Muscle layer of colon (tissue), 2 donors: ENCODE results near the gene ATP23.

Experiments used
- H3K27ac ChIP-seq: one replicate; pipeline ENCODE4 v1.7.0; 2013; ENCODE audit warnings: low read depth, mild to moderate bottlenecking, low read length, moderate library complexity
- H3K27me3 ChIP-seq, 2 donors: one replicate each; pipeline ENCODE4 v1.7.0; 2013; ENCODE audit warnings: low read length in 2 of 2, mild to moderate bottlenecking in 2 of 2; ENCODE audit not compliant: insufficient read depth in 2 of 2, control insufficient read depth in 1 of 2
- H3K36me3 ChIP-seq: one replicate; pipeline ENCODE4 v1.7.0; 2013; ENCODE audit warnings: mild to moderate bottlenecking, low read length; ENCODE audit not compliant: insufficient read depth
- H3K4me1 ChIP-seq: one replicate; pipeline ENCODE4 v1.7.0; 2013; ENCODE audit warnings: mild to moderate bottlenecking, low read length; ENCODE audit not compliant: insufficient read depth
- H3K4me3 ChIP-seq, 2 donors: one replicate each; pipeline ENCODE4 v1.7.0; 2013; ENCODE audit warnings: low read length in 2 of 2, low read depth in 1 of 2, mild to moderate bottlenecking in 1 of 2, moderate library complexity in 1 of 2
- H3K9ac ChIP-seq: one replicate; pipeline ENCODE4 v1.7.0; 2013; ENCODE audit warnings: low read length
- H3K9me3 ChIP-seq: one replicate; pipeline ENCODE4 v1.7.0; 2013; ENCODE audit warnings: mild to moderate bottlenecking, low read length
- donor health status: abdominal sarcoma.
- donor health status: Adenocarcinoma of cecum.

The ATP23 gene

DNA sequence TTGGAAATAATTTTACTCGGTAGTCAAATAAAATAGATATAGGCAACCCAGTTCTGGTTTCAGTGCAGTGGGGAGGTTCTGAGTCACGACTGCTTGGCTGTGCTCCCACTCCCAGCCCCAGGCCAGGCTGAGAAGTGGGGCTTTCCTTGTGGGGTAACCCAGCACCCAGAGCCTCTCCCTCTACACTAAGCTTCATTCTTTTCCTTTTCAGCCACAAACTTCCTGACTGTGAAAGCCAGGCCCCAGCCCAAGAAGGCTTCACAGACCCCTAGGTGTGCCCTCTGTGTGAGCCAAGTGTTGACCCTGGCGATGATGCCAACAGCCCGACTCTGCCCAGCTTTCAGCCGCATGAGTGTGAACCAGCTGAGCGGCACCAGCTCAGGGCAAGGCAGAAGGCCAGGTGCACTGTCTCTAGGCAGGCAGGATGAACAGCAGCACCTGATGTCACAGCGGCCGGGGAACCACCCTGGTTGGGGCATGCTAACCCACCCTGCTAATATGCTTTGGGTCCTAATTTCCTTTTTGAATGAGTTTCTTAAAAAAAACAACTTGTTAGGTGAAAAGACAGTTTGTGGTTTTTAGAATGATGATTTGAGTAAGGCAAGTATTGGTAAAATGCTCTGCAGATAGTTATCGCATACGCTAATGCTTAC, 42.2 kb upstream of the ATP23 start:
- peak overlapping the region; percentile 46 for H3K9ac ChIP-seq
- no peaks in the 10 kb centered on the region for H3K27me3 ChIP-seq
- peaks cover 46% of the 10 kb centered on the region for H3K4me1 ChIP-seq
- peak overlapping the region; percentile 97 for H3K27ac ChIP-seq
- no peaks in the 10 kb centered on the region for H3K36me3 ChIP-seq
- H3K4me3 ChIP-seq: no peak overlapping the region
- no peaks in the 10 kb centered on the region for H3K9me3 ChIP-seq

- Histone ChIP-seq H3K27me3 (no peaks in the 10 kb centered on the region), H3K36me3 (no peaks in the 10 kb centered on the region), H3K9me3 (no peaks in the 10 kb centered on the region), H3K4me1 (peaks cover 20% of the 10 kb centered on the region), H3K4me3 (no peak overlapping the region), H3K9ac (no peak overlapping the region), H3K27ac (no peak overlapping the region)
Measured at GRCh38 chr12:57902478-57902969, 38.8 kb upstream of the ATP23 start.

GRCh38 chr12:57904426-57904825, 36.9 kb upstream of the ATP23 start:
- Histone ChIP-seq H3K36me3 (no peaks in the 10 kb centered on the region), H3K9me3 (no peaks in the 10 kb centered on the region), H3K4me1 (peaks cover under 1% of the 10 kb centered on the region), H3K4me3 (no peak overlapping the region), H3K27ac (no peak overlapping the region), H3K9ac (no peak overlapping the region), H3K27me3 (no peaks in the 10 kb centered on the region)

DNA sequence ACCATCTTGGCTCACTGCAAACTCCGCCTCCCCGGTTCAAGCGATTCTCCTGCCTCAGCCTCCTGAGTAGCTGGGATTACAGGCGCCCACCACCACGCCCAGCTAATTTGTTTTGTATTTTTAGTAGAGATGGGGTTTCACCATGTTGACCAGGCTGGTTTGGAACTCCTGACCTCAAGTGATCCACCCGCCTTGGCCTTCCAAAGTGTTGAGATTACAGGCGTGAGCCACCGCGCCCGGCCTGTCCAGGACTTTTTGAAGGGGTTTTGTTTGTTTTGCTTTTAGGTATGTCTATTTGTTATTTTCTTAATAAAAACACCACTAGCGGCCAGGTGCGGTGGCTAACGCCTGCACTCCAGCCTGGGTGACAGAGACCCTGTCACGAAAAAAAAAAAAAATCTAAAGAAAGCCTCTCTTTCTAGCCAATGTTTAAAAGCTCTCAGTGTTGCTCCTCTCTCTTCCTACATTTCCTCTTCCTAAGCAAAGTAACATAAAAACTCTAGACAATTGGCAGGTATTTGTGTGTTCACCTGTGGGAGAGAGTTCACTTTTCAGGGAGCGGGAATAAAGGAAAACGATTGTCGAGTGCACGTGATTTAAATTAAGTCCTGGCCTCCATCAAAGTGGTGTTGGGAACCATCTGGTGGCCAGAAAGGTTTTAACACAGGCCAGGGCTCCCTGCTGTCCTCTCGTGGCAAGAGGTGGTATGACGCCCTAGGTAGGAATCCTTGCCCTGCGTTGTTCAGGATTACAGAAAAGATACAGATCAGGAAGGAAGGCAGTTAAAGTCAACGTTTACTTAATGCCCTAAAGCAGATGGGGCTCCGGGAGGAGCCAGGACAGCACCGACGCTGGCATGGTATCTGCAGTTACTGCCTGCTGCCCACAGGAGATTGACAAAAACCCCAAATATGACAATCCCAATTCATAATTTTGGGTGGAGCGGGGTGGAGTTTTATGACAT, 36.2 kb upstream of the ATP23 start:
- no peak overlapping the region for H3K27ac ChIP-seq

GRCh38 chr12:57905812-57906475, 35.4 kb upstream of the ATP23 start:
- Histone ChIP-seq H3K27me3 (no peaks in the 10 kb centered on the region), H3K9me3 (no peaks in the 10 kb centered on the region), H3K27ac (no peak overlapping the region), H3K9ac (no peak overlapping the region), H3K4me1 (no peaks in the 10 kb centered on the region), H3K36me3 (no peaks in the 10 kb centered on the region), H3K4me3 (no peak overlapping the region)

More for the DNA sequence above, 36.2 kb upstream of the ATP23 start:
- Histone ChIP-seq H3K9me3 (no peaks in the 10 kb centered on the region), H3K4me3 (peak overlapping the region in 1 of 2 donors; percentile 57), H3K36me3 (no peaks in the 10 kb centered on the region), H3K27me3 (no peaks in the 10 kb centered on the region), H3K9ac (no peak overlapping the region), H3K4me1 (no peaks in the 10 kb centered on the region)

DNA sequence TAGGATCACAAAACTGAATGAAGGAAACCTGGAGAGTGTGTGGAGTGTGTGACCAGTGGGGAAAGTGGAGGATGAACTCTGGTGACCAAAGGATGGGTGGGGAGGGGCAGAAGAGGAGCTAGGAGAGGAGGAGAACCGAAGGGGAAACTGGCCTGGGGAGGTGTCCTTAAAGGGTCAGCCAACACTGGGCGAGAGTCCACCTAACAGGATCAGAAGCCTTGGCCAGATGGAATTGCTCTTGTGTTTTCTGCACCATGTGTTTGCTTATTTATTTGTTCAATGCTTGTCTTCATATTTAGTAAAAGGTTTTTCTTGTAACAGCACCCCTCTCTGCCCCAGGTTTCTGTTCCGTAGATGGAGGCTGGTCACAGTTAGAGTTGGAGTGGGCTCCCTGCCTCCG, 34.5 kb upstream of the ATP23 start:
- no peak overlapping the region for H3K27ac ChIP-seq
- H3K9ac ChIP-seq: no peak overlapping the region
- no peaks in the 10 kb centered on the region for H3K4me1 ChIP-seq
- H3K27me3 ChIP-seq: no peaks in the 10 kb centered on the region
- H3K4me3 ChIP-seq: no peak overlapping the region
- no peaks in the 10 kb centered on the region for H3K36me3 ChIP-seq
- H3K9me3 ChIP-seq: no peaks in the 10 kb centered on the region

GRCh38 chr12:57907281-57907680, 34.1 kb upstream of the ATP23 start:
- Histone ChIP-seq H3K36me3 (no peaks in the 10 kb centered on the region), H3K4me3 (no peak overlapping the region), H3K27me3 (no peaks in the 10 kb centered on the region), H3K9ac (no peak overlapping the region), H3K4me1 (no peaks in the 10 kb centered on the region), H3K9me3 (no peaks in the 10 kb centered on the region), H3K27ac (no peak overlapping the region)

DNA sequence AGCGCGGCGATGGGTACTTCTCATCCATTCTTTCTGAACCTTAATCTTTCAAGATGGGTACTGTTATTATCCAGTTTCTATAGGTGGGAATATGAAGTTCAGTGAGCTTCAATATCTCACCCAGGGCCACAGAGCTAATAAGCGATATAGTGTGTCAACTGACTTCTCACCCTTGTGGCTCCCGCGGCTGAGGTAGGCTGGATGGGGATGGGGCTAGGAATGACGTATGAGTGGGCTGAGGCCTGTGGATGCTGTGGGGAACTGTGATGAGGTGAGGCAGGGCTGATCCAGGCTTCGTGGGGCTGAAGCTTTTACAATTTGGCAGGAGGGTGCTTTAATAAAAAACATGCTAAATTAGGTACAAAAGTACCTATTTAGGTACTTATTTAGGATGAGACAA, 32.9 kb upstream of the ATP23 start:
- Histone ChIP-seq H3K4me1 (no peaks in the 10 kb centered on the region), H3K27ac (no peak overlapping the region), H3K9ac (no peak overlapping the region), H3K27me3 (no peaks in the 10 kb centered on the region), H3K9me3 (no peaks in the 10 kb centered on the region), H3K36me3 (no peaks in the 10 kb centered on the region), H3K4me3 (no peak overlapping the region)

DNA sequence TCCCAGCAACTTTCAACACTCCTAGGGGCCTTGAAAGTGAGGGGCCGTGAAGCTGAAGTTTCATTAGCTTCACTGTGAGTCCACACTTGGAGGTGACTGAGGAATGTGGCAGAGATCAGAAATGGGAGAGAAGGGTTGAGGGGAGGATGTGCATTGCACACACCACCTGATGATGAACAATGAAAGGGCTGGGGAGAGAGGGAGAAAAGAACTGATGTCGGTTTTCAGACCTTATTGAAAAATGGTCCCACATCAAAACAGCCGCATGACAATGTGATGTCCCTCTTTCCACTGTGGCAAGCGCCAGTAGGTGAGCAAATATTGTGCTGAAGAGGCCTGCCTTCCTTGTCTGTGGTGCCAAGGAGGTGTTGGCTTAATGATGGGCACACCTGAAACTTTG, 32.3 kb upstream of the ATP23 start:
- H3K36me3 ChIP-seq: no peaks in the 10 kb centered on the region
- H3K9me3 ChIP-seq: no peaks in the 10 kb centered on the region
- no peaks in the 10 kb centered on the region for H3K4me1 ChIP-seq

GRCh38 chr12:57909611-57910010, 31.8 kb upstream of the ATP23 start:
- Histone ChIP-seq H3K27ac (no peak overlapping the region), H3K4me1 (no peaks in the 10 kb centered on the region), H3K4me3 (no peak overlapping the region), H3K9me3 (no peaks in the 10 kb centered on the region), H3K36me3 (no peaks in the 10 kb centered on the region), H3K27me3 (no peaks in the 10 kb centered on the region), H3K9ac (no peak overlapping the region)

More for the DNA sequence above, 32.3 kb upstream of the ATP23 start:
- no peak overlapping the region for H3K9ac ChIP-seq
- H3K27ac ChIP-seq: no peak overlapping the region
- no peak overlapping the region for H3K4me3 ChIP-seq
- H3K27me3 ChIP-seq: no peaks in the 10 kb centered on the region

DNA sequence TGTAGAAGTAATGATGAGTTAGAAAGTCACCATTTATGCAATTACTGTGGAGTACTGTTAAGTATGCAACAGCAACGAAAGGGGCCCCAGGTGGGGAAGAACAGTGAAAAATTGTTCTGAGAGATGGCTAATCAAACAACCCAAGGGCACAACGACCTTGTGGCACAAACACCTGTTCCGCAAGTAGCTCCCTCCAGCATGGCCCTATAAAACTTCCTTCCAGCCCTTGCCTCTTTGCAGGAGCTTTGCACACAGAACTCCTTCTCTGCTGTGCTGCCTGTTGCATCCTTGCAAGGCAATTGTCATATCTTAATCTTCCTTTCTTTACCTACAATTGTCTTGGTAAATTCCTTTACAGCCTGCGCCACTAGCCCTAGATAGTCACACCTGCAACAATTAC, 23.2 kb upstream of the ATP23 start:
- Histone ChIP-seq H3K4me3 (no peak overlapping the region), H3K27ac (no peak overlapping the region), H3K9ac (no peak overlapping the region), H3K27me3 (no peaks in the 10 kb centered on the region), H3K9me3 (no peaks in the 10 kb centered on the region), H3K36me3 (no peaks in the 10 kb centered on the region), H3K4me1 (no peaks in the 10 kb centered on the region)
